Neural progenitor cell (in vitro differentiated cells): ENCODE results near the gene ZNF639.

Experiments
- EZH2 ChIP-seq: fragments of 200-600 bp; sonication (generic); IDR thresholded peaks from 2 replicates; pipeline ENCODE4 v1.6.1; 2017; ENCODE audit warnings: antibody characterized with exemption, mild to moderate bottlenecking, moderate library complexity
- EZH2phosphoT487 ChIP-seq: fragments of 200-600 bp; sonication (generic); IDR thresholded peaks from 2 replicates; pipeline ENCODE4 v1.6.1; 2017; ENCODE audit warnings: antibody characterized with exemption
- TF ChIP-seq, protein P1 (sequence below): fragments of 200-600 bp; sonication (generic); IDR thresholded peaks from 2 replicates; pipeline ENCODE4 v1.5.1; 2017; ENCODE audit warnings: antibody characterized with exemption, mild to moderate bottlenecking

DNA sequence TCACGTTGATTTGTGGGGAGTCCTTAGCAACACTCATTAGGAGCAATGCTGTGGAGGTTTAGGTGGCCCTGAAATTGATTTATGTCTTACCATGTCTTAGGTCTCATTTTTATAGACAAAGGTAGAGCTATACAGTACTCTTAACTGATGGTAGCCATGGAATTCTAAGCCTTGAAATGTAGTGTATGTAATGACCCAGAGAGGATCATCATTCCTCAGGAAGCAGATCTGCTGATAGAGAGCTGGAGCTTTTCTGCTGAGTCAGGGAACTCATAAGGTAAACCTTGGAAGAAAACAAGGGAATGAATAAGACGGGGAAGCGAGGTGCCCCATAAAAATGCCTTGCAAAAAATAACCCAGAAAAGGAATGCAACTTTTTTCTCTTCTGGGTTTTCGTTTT, 34.0 kb upstream of the ZNF639 start:
- TF ChIP-seq, protein P1, sequence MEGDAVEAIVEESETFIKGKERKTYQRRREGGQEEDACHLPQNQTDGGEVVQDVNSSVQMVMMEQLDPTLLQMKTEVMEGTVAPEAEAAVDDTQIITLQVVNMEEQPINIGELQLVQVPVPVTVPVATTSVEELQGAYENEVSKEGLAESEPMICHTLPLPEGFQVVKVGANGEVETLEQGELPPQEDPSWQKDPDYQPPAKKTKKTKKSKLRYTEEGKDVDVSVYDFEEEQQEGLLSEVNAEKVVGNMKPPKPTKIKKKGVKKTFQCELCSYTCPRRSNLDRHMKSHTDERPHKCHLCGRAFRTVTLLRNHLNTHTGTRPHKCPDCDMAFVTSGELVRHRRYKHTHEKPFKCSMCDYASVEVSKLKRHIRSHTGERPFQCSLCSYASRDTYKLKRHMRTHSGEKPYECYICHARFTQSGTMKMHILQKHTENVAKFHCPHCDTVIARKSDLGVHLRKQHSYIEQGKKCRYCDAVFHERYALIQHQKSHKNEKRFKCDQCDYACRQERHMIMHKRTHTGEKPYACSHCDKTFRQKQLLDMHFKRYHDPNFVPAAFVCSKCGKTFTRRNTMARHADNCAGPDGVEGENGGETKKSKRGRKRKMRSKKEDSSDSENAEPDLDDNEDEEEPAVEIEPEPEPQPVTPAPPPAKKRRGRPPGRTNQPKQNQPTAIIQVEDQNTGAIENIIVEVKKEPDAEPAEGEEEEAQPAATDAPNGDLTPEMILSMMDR = no peak
- no peak for TF ChIP-seq EZH2
- TF ChIP-seq EZH2phosphoT487 = no peak
